ENCODE data around the gene CDH4.

GRCh38 chr20:61886721-61887595 is 634.9 kb downstream of the CDH4 start:
- TF ChIP-seq REST (IDR thresholded peaks at IDR 0.05; ENCODE audit: low read depth) = no peak
- no peak for TF ChIP-seq USF1 (IDR thresholded peaks at IDR 0.05)
- no peak for TF ChIP-seq EGR1 (IDR thresholded peaks at IDR 0.05)
- TF ChIP-seq MAX (IDR thresholded peaks at IDR 0.05) = no peak
- TF ChIP-seq EP300 (IDR thresholded peaks at IDR 0.05; ENCODE audit: borderline replicate concordance) = no peak
- TF ChIP-seq CREB1 (IDR thresholded peaks at IDR 0.05; ENCODE audit: low read depth) = no peak
- TF ChIP-seq FOXM1 (IDR thresholded peaks at IDR 0.05; ENCODE audit: borderline replicate concordance, low read depth) = no peak
- TF ChIP-seq TAF1 (IDR thresholded peaks at IDR 0.05; ENCODE audit: low read depth) = no peak
- no peak for TF ChIP-seq NFIC (IDR thresholded peaks at IDR 0.05)
- TF ChIP-seq YY1 (IDR thresholded peaks at IDR 0.05; ENCODE audit: low read depth) = no peak
- TF ChIP-seq CEBPB (IDR thresholded peaks at IDR 0.05) = no peak
- no peak for TF ChIP-seq TEAD4 (IDR thresholded peaks at IDR 0.05)
- TF ChIP-seq TCF12 (IDR thresholded peaks at IDR 0.05; ENCODE audit: low read depth) = no peak

Measured in Ishikawa (cell line).